ENCODE data around the gene AGAP3. TPM values are rescaled to one million over a fixed set of nuclear protein-coding genes. Genes with fewer than 3 reads are reported as not detected.

The AGAP3 gene
- total RNA-seq, 8 experiments from 2014 or later: 34.1 to 84.7 (median 57.2) TPM

GRCh38 chr7:151186640-151187408, 100.5 kb downstream of the AGAP3 start, which contains the start of gene ASB10:
ASB10 (minus strand) TSS chr7:151187250; CDS start chr7:151187130, 120 bp downstream.
- in situ Hi-C loops (cut with MboI; ENCODE audit: low pct_unique_long_range_greater_than_20kb in 2 of 9, low sequenced_read_pairs in 9 of 9, unreplicated experiment in 9 of 9): no loop called here
- no peaks in the 10 kb centered on the region for H3K4me1 ChIP-seq (replicated peaks in 1 of 2)
- no peak within 1 kb of the TSS for H3K27ac ChIP-seq
- 47 to 100% (median 91%) methylated on average over 1 to 11 of the region's 22 CpGs; no CpG with 5 or more reads in 3 of the 10 experiments for WGBS, 10 experiments
- H3K4me3 ChIP-seq: no peak within 1 kb of the TSS
- ATAC-seq (replicated peaks in 6 of 8): no peak

GRCh38 chr7:151187409-151188251, 101.4 kb downstream of the AGAP3 start:
- peak in 1 of 8 experiments; percentile 17 for ATAC-seq (replicated peaks in 6 of 8)
- no peak overlapping the region for H3K4me3 ChIP-seq
- H3K27ac ChIP-seq: no peak overlapping the region
- in situ Hi-C loops (cut with MboI; ENCODE audit: low pct_unique_long_range_greater_than_20kb in 2 of 9, low sequenced_read_pairs in 9 of 9, unreplicated experiment in 9 of 9): no loop called here
- WGBS, 10 experiments: 50 to 80% (median 79%) methylated on average over 1 to 7 of the region's 22 CpGs; no CpG with 5 or more reads in 6 of the 10 experiments
- no peaks in the 10 kb centered on the region for H3K4me1 ChIP-seq (replicated peaks in 1 of 2)

GRCh38 chr7:151188252-151188542, 101.9 kb downstream of the AGAP3 start:
- no peak for ATAC-seq (replicated peaks in 6 of 8)
- no peak overlapping the region for H3K27ac ChIP-seq
- WGBS, 10 experiments: 0 to 60% (median 20%) methylated on average over 1 to 4 of the region's 5 CpGs; no CpG with 5 or more reads in 5 of the 10 experiments
- H3K4me3 ChIP-seq: no peak overlapping the region
- in situ Hi-C loops (cut with MboI; ENCODE audit: low pct_unique_long_range_greater_than_20kb in 2 of 9, low sequenced_read_pairs in 9 of 9, unreplicated experiment in 9 of 9): no loop called here
- no peaks in the 10 kb centered on the region for H3K4me1 ChIP-seq (replicated peaks in 1 of 2)

- Histone ChIP-seq H3K4me3 (no peak overlapping the region), H3K27ac (no peak overlapping the region), H3K4me1 (replicated peaks in 1 of 2) (no peaks in the 10 kb centered on the region)
- WGBS, 10 experiments: 25 to 92% (median 66%) methylated on average over 1 to 4 of the region's 4 CpGs
- in situ Hi-C loops (cut with MboI; ENCODE audit: low pct_unique_long_range_greater_than_20kb in 2 of 9, low sequenced_read_pairs in 9 of 9, unreplicated experiment in 9 of 9): no loop called here
- no peak for ATAC-seq (replicated peaks in 6 of 8)
Observed at GRCh38 chr7:151189038-151189437, 102.8 kb downstream of the AGAP3 start.

- in situ Hi-C loops (cut with MboI; ENCODE audit: low pct_unique_long_range_greater_than_20kb in 2 of 9, low sequenced_read_pairs in 9 of 9, unreplicated experiment in 9 of 9): no loop called here
- Histone ChIP-seq H3K27ac (no peak overlapping the region), H3K4me1 (replicated peaks in 1 of 2) (no peaks in the 10 kb centered on the region), H3K4me3 (no peak overlapping the region)
- no peak for ATAC-seq (replicated peaks in 6 of 8)
- whole genome bisulfite sequencing, 10 experiments: 60 to 83% (median 74%) methylated on average over 1 to 7 of the region's 12 CpGs; no CpG with 5 or more reads in 5 of the 10 experiments
Observed at GRCh38 chr7:151191544-151191943, 105.3 kb downstream of the AGAP3 start.

GRCh38 chr7:151192002-151192539, 105.8 kb downstream of the AGAP3 start:
- 93% methylated on average over 6 of the region's 23 CpGs; no CpG with 5 or more reads in 9 of the 10 experiments for WGBS, 10 experiments
- no peak overlapping the region for H3K27ac ChIP-seq
- no peak for ATAC-seq (replicated peaks in 6 of 8)
- H3K4me1 ChIP-seq (replicated peaks in 1 of 2): no peaks in the 10 kb centered on the region
- H3K4me3 ChIP-seq: no peak overlapping the region
- in situ Hi-C loops (cut with MboI; ENCODE audit: low pct_unique_long_range_greater_than_20kb in 2 of 9, low sequenced_read_pairs in 9 of 9, unreplicated experiment in 9 of 9): no loop called here

- H3K4me3 ChIP-seq: no peak overlapping the region
- in situ Hi-C loops (cut with MboI; ENCODE audit: low pct_unique_long_range_greater_than_20kb in 2 of 9, low sequenced_read_pairs in 9 of 9, unreplicated experiment in 9 of 9): no loop called here
- ATAC-seq (replicated peaks in 6 of 8): peak in 3 of 8 experiments; percentile 36 to 60 (median 58)
- WGBS, 10 experiments: 0 to 88% (median 80%) methylated on average over 1 to 11 of the region's 14 CpGs; no CpG with 5 or more reads in 5 of the 10 experiments
- H3K27ac ChIP-seq: no peak overlapping the region
- H3K4me1 ChIP-seq (replicated peaks in 1 of 2): no peaks in the 10 kb centered on the region
Observed at GRCh38 chr7:151193203-151193978, 107.1 kb downstream of the AGAP3 start.

Other genes starting within 250 kb of the AGAP3 start
- under 1 TPM in 5 of 8 experiments, not detected in 3; 0.09 to 0.47 (median 0.33) TPM for gene AOC1, start 234.0 kb upstream of the AGAP3 start, total RNA-seq
- 10 to 100 TPM in 5 of 8 experiments, under 1 TPM in 3; 0.38 to 38.5 (median 20.9) TPM for gene KCNH2, start 108.2 kb upstream of the AGAP3 start, total RNA-seq
- gene NOS3, start 95.5 kb upstream of the AGAP3 start, total RNA-seq: 1 to 10 TPM in 6 of 8 experiments, under 1 TPM in 2; 0.33 to 4.0 (median 1.7) TPM
- 1 to 10 TPM in 7 of 8 experiments, under 1 TPM in 1; 0.36 to 6.7 (median 2.2) TPM for gene ATG9B, start 62.0 kb upstream of the AGAP3 start, total RNA-seq
- gene ABCB8, start 58.0 kb upstream of the AGAP3 start, total RNA-seq: 10 to 100 TPM; 13.5 to 38.1 (median 27.0) TPM
- 1 to 10 TPM in 7 of 8 experiments, under 1 TPM in 1; 0.76 to 5.0 (median 2.5) TPM for gene ASIC3, start 37.9 kb upstream of the AGAP3 start, total RNA-seq
- 10 to 100 TPM; 18.7 to 28.6 (median 22.3) TPM for gene CDK5, start 28.6 kb upstream of the AGAP3 start, total RNA-seq
- 100 to 1,000 TPM in 3 of 8 experiments, 10 to 100 TPM in 5; 17.1 to 165 (median 45.8) TPM for gene SLC4A2, start 26.9 kb upstream of the AGAP3 start, total RNA-seq
- gene FASTK, start 5.7 kb upstream of the AGAP3 start, total RNA-seq: 10 to 100 TPM; 33.5 to 79.4 (median 59.9) TPM
- gene TMUB1, start 3.0 kb upstream of the AGAP3 start, total RNA-seq: 10 to 100 TPM; 18.2 to 33.3 (median 30.6) TPM
- gene GBX1, start 81.2 kb downstream of the AGAP3 start, total RNA-seq: 1 to 10 TPM in 2 of 8 experiments, under 1 TPM in 3, not detected in 3; 0.22 to 1.5 (median 0.78) TPM
- under 1 TPM in 2 of 8 experiments, not detected in 6; 0.33 to 0.56 TPM for gene ASB10, start 100.8 kb downstream of the AGAP3 start, total RNA-seq
- under 1 TPM in 1 of 8 experiments, not detected in 7; 0.96 TPM for gene H2BK1, start 124.0 kb downstream of the AGAP3 start, total RNA-seq
- gene ABCF2, start 140.7 kb downstream of the AGAP3 start, total RNA-seq: 10 to 100 TPM; 22.1 to 77.3 (median 43.9) TPM
- gene CHPF2, start 146.0 kb downstream of the AGAP3 start, total RNA-seq: 10 to 100 TPM; 11.3 to 57.9 (median 30.9) TPM
- gene SMARCD3, start 162.2 kb downstream of the AGAP3 start, total RNA-seq: 10 to 100 TPM; 12.8 to 88.7 (median 35.0) TPM